SU-DHL-6 (cell line): ENCODE measurements around the gene MYLK3.

Experiments used
- H2AFZ ChIP-seq: fragments of 200-600 bp; sonication (generic); 2 replicates; pipeline ENCODE4 v1.6.1; 2014; ENCODE audit warnings: low read depth, mild to moderate bottlenecking, moderate library complexity, mixed read lengths, antibody characterized with exemption, low read length; ENCODE audit not compliant: severe bottlenecking
- H3F3A ChIP-seq: fragments of 200-600 bp; shearing (Covaris generic); 2 replicates; pipeline ENCODE4 v1.6.0; 2016; ENCODE audit warnings: antibody characterized with exemption, mild to moderate bottlenecking; ENCODE audit not compliant: insufficient read depth
- H3K27ac ChIP-seq: fragments of 200-600 bp; sonication (generic); 2 replicates; pipeline ENCODE4 v1.5.1; 2016; ENCODE audit warnings: low read depth, mild to moderate bottlenecking, low read length, moderate library complexity, mixed read lengths
- H3K27me3 ChIP-seq: fragments of 200-600 bp; sonication (generic), shearing (Covaris generic); 2 replicates; pipeline ENCODE4 v1.6.0; 2014; ENCODE audit warnings: mild to moderate bottlenecking, low read length
- H3K36me3 ChIP-seq: fragments of 200-600 bp; sonication (generic); 2 replicates; pipeline ENCODE4 v1.6.1; 2014; ENCODE audit warnings: mild to moderate bottlenecking, low read length, mixed read lengths
- H3K4me2 ChIP-seq: fragments of 300-600, 200-600 bp; shearing (Covaris generic), sonication (generic); 2 replicates; pipeline ENCODE4 v1.6.0; 2014; ENCODE audit warnings: low read length, low read depth, mild to moderate bottlenecking; ENCODE audit not compliant: poor library complexity, severe bottlenecking
- H3K4me3 ChIP-seq: fragments of 200-600 bp; sonication (generic); 2 replicates; pipeline ENCODE4 v1.5.1; 2014; ENCODE audit warnings: antibody characterized with exemption, low read length, mild to moderate bottlenecking, mixed read lengths; ENCODE audit not compliant: insufficient read depth, poor library complexity, severe bottlenecking
- H3K79me2 ChIP-seq: fragments of 200-600 bp; sonication (generic); 2 replicates; pipeline ENCODE4 v1.6.1; 2014; ENCODE audit warnings: mild to moderate bottlenecking, low read length, moderate library complexity; ENCODE audit not compliant: insufficient read depth
- H3K9ac ChIP-seq: fragments of 200-600 bp; sonication (generic); 2 replicates; pipeline ENCODE4 v1.7.0; 2014; ENCODE audit warnings: mild to moderate bottlenecking, low read length
- H3K9me2 ChIP-seq: fragments of 200-600 bp; sonication (generic); replicated peaks from 2 replicates; pipeline ENCODE4 v1.6.1; 2014; ENCODE audit warnings: low read length; ENCODE audit not compliant: insufficient read depth
- H3K9me3 ChIP-seq: fragments of 200-600 bp; sonication (generic); 2 replicates; pipeline ENCODE4 v1.6.1; 2014; ENCODE audit warnings: low read length, mixed read lengths; ENCODE audit not compliant: insufficient read depth
- H4K20me1 ChIP-seq: fragments of 200-600 bp; sonication (generic); 2 replicates; pipeline ENCODE4 v1.6.1; 2014; ENCODE audit warnings: low read depth, mild to moderate bottlenecking, antibody characterized with exemption, low read length, moderate library complexity, mixed read lengths
- EZH2phosphoT487 ChIP-seq: fragments of 200-600 bp; sonication (generic), shearing (Covaris generic); conservative IDR thresholded peaks from 2 replicates; pipeline ENCODE4 v1.6.1; 2018; ENCODE audit warnings: mild to moderate bottlenecking, antibody characterized with exemption, low read length, moderate library complexity, mixed read lengths
- TF ChIP-seq, protein P1 (sequence below): fragments of 200-600 bp; sonication (generic); IDR thresholded peaks from one replicate; pipeline ENCODE4 v1.5.1; 2017; ENCODE audit warnings: antibody characterized with exemption, mild to moderate bottlenecking, low read length, moderate library complexity; ENCODE audit not compliant: insufficient read depth, poor library complexity, severe bottlenecking

MYLK3 gene

DNA sequence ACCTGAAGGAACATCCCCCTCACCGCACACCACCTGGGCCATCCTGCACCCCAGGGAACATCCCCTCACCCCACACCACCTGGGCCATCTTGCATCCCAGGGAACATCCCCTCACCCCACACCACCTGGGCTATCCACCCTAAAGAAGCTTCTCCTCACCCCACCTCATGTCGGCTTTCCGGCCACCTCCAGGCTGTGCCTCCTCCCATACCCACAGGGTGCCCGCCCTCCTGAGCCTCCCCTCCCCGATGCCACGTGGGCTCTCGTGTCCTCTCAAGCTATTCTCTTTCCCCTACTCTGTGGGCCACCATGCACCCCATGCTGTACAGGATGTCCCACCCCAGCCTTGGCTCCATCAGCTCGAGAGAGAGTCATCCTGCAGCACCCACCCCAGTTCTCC lies 18.0 kb downstream of the MYLK3 start:
- no peak for TF ChIP-seq EZH2phosphoT487
- TF ChIP-seq, protein P1, sequence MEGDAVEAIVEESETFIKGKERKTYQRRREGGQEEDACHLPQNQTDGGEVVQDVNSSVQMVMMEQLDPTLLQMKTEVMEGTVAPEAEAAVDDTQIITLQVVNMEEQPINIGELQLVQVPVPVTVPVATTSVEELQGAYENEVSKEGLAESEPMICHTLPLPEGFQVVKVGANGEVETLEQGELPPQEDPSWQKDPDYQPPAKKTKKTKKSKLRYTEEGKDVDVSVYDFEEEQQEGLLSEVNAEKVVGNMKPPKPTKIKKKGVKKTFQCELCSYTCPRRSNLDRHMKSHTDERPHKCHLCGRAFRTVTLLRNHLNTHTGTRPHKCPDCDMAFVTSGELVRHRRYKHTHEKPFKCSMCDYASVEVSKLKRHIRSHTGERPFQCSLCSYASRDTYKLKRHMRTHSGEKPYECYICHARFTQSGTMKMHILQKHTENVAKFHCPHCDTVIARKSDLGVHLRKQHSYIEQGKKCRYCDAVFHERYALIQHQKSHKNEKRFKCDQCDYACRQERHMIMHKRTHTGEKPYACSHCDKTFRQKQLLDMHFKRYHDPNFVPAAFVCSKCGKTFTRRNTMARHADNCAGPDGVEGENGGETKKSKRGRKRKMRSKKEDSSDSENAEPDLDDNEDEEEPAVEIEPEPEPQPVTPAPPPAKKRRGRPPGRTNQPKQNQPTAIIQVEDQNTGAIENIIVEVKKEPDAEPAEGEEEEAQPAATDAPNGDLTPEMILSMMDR, result no peak
- H3F3A ChIP-seq, result no peaks in the 10 kb centered on the region
- no peak overlapping the region for H3K4me3 ChIP-seq
- H3K27me3 ChIP-seq, result no peaks in the 10 kb centered on the region
- H3K9me3 ChIP-seq, result 0 out of 2 replicates have a peak, but pooled peaks cover 4% of the 10 kb centered on the region
- no peaks in the 10 kb centered on the region for H3K9me2 ChIP-seq
- no peak overlapping the region for H3K27ac ChIP-seq
- H3K36me3 ChIP-seq, result no peaks in the 10 kb centered on the region
- no peaks in the 10 kb centered on the region for H4K20me1 ChIP-seq
- no peak overlapping the region for H2AFZ ChIP-seq
- H3K4me2 ChIP-seq, result no peak overlapping the region
- H3K9ac ChIP-seq, result no peak overlapping the region
- H3K79me2 ChIP-seq, result no peaks in the 10 kb centered on the region

DNA sequence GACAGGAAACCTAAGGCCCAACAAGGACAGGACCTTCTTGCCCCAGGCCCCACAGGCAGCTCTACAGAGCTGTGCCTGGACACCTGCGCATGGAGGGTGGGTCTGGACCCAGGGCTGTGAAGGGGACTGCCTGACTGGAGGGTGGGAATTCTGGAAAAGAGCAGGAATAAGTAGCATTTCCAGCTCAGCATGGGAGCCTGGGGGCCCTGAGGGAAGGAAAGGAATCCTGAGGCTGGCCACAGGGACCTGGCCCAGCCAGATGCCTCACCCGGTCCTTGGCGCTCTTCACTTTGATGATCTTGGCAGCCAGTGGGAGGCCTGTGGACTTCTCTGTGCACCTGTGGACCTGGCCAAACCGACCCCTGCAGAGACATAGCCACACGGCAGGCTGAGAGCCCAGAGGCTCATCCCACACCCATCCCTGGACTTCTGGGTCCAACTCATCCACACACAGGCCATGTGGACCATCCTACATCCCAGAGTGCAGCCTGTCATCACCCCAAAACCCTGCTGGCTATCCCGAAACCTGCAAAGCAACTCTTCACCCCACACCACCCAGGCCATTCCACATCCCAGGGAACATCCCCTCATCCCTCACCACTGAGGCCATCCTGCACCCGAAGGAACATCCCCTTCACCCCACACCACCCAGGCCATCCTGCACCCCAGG lies 18.7 kb downstream of the MYLK3 start:
- H3K4me2 ChIP-seq, result no peak overlapping the region
- no peak overlapping the region for H3K4me3 ChIP-seq
- H3K9me3 ChIP-seq, result peaks cover 7% of the 10 kb centered on the region; the same call in 1 of the 2 replicates
- H4K20me1 ChIP-seq, result no peaks in the 10 kb centered on the region
- no peak overlapping the region for H3K9ac ChIP-seq
- no peak overlapping the region for H3K27ac ChIP-seq
- H3K9me2 ChIP-seq, result no peaks in the 10 kb centered on the region
- no peak overlapping the region for H2AFZ ChIP-seq
- H3K79me2 ChIP-seq, result no peaks in the 10 kb centered on the region
- H3K36me3 ChIP-seq, result no peaks in the 10 kb centered on the region
- TF ChIP-seq, protein P1, result no peak
- no peak for TF ChIP-seq EZH2phosphoT487
- H3F3A ChIP-seq, result no peaks in the 10 kb centered on the region
- no peaks in the 10 kb centered on the region for H3K27me3 ChIP-seq

DNA sequence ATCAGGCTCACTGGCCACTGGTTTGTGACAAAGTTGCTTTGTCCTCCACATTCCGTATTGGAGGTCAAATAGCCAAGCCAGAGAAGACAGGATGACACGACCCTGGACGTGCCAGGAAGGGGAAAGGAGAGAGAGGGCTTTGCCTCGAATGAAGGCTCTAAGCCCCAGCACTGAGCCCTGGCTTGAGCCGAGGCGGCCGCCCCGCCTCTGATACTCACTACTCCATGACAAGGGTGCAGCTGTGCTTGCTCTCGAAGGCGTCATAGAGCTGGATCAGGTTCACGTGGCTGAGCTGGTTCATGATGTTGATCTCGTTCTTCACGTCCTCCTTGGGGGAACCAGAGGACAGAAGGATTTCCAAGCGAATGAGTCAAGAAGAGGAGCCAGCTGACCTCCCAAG lies 19.3 kb downstream of the MYLK3 start:
- Histone ChIP-seq H3K79me2 (no peaks in the 10 kb centered on the region), H4K20me1 (no peaks in the 10 kb centered on the region), H2AFZ (no peak overlapping the region)

More for the DNA sequence above, 19.3 kb downstream of the MYLK3 start:
- no peak overlapping the region for H3K4me2 ChIP-seq
- H3K9ac ChIP-seq, result no peak overlapping the region
- H3K36me3 ChIP-seq, result no peaks in the 10 kb centered on the region
- no peaks in the 10 kb centered on the region for H3K27me3 ChIP-seq
- no peak overlapping the region for H3K27ac ChIP-seq
- no peak overlapping the region for H3K4me3 ChIP-seq
- no peaks in the 10 kb centered on the region for H3F3A ChIP-seq
- H3K9me3 ChIP-seq, result peaks cover 10% of the 10 kb centered on the region; the same call in 1 of the 2 replicates
- H3K9me2 ChIP-seq, result no peaks in the 10 kb centered on the region
- no peak for TF ChIP-seq EZH2phosphoT487
- TF ChIP-seq, protein P1, result no peak
